ENCODE data around the gene NXN.
A peak's percentile ranks its signal among the peaks of the same experiment; 100 is the strongest.

The NXN gene

DNA sequence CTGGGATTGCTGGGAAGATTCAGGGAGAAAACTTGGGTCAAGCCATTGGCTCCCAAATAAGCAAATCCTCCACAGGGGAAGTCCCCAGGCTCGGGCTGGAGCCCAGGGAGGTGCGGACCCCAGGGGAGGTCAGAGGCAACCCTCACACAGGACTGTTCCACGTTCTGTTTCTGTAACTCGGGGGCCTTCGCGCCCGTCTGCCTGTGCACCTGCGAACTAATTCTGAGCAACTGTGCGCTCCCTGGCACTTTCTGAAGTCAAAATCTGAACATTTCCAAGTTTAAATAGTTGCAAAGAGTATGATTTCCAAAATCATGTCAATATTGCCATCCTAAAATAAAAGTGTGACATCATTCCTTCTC, 34.1 kb upstream of the NXN start:
- no peaks in the 10 kb centered on the region for H3K4me1 ChIP-seq (ENCODE audit: control insufficient read depth in 2 of 2, insufficient read depth in 2 of 2, low read length in 2 of 2)
- no peak overlapping the region for H3K27ac ChIP-seq (ENCODE audit: low read depth in 2 of 2, low read length in 2 of 2)
- H3K9me3 ChIP-seq (ENCODE audit: control insufficient read depth in 2 of 2, low read length in 2 of 2) = no peaks in the 10 kb centered on the region
- no peaks in the 10 kb centered on the region for H3K27me3 ChIP-seq (ENCODE audit: control insufficient read depth in 2 of 2, insufficient read depth in 2 of 2, low read length in 2 of 2)
- H3K36me3 ChIP-seq (ENCODE audit: control insufficient read depth in 2 of 2, insufficient read depth in 2 of 2, low read length in 2 of 2) = peaks cover 38 to 44% of the 10 kb centered on the region in 2 donors
- no peak overlapping the region for H3K4me3 ChIP-seq (ENCODE audit: low read length in 2 of 2)
- no peak overlapping the region for H3K9ac ChIP-seq (ENCODE audit: low read depth in 1 of 2, low read length in 2 of 2)

DNA sequence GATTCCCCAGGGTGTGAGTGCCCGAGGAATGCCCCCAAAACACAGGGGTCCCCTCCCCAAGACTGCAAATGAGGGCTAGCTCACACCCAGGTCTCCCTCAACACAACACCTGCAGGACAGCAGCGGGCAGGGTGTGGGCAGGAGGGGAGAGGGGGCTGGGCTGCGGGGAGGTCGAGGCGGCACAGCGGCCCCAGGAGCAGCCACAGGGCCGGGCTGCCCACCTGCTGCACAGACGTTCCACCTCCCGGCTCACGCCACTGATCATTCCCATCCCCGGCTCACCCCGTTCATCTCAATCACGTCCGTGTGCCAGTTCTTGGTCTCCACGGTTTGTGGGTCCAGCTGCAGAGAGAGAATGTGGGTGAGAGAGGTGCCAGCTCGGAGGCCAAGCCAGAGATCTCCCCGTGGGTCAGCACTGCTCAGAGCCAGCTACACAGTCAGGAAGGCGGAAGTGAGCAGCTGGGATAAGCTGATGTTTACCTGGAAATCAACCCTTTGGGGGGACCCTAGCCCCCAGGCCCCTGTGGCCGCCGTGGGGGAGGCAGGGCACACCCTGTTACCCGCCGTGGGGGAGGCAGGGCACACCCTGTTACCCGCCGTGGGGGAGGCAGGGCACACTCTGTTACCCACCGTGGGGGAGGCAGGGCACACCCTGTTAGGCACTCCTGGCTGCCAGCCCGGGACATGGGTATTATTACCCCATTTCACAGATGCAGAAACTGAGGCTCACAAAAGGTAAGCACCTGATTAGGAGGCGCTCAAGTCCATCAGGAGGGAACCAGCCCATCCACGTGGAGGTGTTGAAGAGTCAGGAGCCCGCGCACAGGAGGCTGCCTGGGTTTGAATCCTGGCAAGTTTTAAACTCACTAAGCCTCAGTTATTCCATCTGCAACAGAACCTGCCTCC, 33.5 kb upstream of the NXN start:
- H3K27ac ChIP-seq (ENCODE audit: low read depth in 2 of 2, low read length in 2 of 2) = no peak overlapping the region
- H3K4me1 ChIP-seq (ENCODE audit: control insufficient read depth in 2 of 2, insufficient read depth in 2 of 2, low read length in 2 of 2) = no peaks in the 10 kb centered on the region
- no peak overlapping the region for H3K4me3 ChIP-seq (ENCODE audit: low read length in 2 of 2)
- H3K36me3 ChIP-seq (ENCODE audit: control insufficient read depth in 2 of 2, insufficient read depth in 2 of 2, low read length in 2 of 2) = peaks cover 43 to 44% of the 10 kb centered on the region in 2 donors
- H3K9me3 ChIP-seq (ENCODE audit: control insufficient read depth in 2 of 2, low read length in 2 of 2) = no peaks in the 10 kb centered on the region
- no peaks in the 10 kb centered on the region for H3K27me3 ChIP-seq (ENCODE audit: control insufficient read depth in 2 of 2, insufficient read depth in 2 of 2, low read length in 2 of 2)
- no peak overlapping the region for H3K9ac ChIP-seq (ENCODE audit: low read depth in 1 of 2, low read length in 2 of 2)

DNA sequence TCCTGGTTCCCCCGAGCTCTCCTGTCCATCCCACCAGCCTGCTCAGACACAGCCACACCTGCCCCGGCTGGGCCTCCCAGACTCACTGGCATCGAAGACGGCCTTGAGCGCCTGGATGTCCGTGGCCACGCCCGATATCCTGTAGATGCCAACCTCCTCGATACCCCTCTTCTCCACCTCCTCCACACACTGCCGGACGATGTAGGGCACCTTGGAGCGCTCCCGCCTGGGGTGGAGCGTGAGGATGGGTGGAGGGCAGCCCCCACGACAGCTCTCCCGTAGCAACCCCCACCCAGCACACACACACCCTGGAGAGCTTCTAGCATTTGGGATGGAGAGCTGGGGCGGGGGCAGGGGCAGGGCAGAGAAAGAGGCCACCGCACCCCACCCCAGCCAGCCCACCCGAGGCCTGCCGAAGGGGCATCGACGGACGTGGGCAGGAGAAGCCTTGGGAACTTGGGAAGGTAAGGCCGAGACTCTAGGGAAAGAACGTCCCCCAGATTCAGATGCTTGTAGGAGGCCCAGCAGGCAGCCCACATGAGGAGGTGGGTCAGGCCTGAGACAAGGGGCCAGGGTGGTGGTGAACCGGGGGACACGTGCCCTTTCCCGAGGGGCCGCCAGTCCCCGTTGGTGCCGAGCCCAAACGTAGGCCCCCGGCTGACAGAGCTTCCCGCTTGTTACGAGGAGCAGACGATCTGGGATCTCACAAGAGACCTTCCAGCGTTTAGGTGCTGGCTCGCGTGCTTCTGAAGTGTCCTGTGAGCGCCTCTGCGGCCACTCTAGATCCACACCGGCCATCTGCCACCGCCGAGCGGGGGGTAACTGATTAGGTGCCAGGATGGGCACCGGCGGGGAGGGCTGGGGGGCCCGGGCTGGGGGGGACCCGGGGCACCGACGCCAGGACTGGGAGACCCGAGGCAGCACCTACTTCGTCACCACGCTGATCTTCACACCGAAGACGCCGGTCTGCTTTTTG, 32.5 kb upstream of the NXN start:
- peaks cover 0 to 7% of the 10 kb centered on the region in 2 donors for H3K4me1 ChIP-seq (ENCODE audit: control insufficient read depth in 2 of 2, insufficient read depth in 2 of 2, low read length in 2 of 2)
- H3K9me3 ChIP-seq (ENCODE audit: control insufficient read depth in 2 of 2, low read length in 2 of 2) = no peaks in the 10 kb centered on the region
- no peak overlapping the region for H3K9ac ChIP-seq (ENCODE audit: low read depth in 1 of 2, low read length in 2 of 2)
- H3K4me3 ChIP-seq (ENCODE audit: low read length in 2 of 2) = no peak overlapping the region
- peaks cover 53 to 54% of the 10 kb centered on the region in 2 donors for H3K36me3 ChIP-seq (ENCODE audit: control insufficient read depth in 2 of 2, insufficient read depth in 2 of 2, low read length in 2 of 2)
- H3K27me3 ChIP-seq (ENCODE audit: control insufficient read depth in 2 of 2, insufficient read depth in 2 of 2, low read length in 2 of 2) = no peaks in the 10 kb centered on the region
- H3K27ac ChIP-seq (ENCODE audit: low read depth in 2 of 2, low read length in 2 of 2) = no peak overlapping the region

DNA sequence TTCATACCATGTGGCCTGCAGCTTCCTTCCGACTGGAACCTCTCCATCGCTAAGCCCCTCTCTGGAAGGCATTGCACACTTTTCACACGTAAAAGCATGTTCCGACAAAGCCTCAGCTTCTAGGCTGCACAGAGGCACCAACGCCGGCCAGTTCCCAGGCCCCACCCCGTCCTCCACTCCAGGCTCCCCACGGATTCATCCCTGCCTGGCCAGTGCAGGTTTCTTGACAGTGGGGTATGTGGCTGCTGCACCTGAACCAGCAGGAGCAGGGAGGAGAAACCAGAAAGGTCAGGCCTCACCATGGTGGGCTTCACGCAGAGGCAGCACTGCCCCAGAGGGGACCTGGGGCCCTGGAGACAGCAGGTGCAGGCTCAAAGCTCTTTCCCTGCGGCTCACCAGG, 31.6 kb upstream of the NXN start:
- no peak overlapping the region for H3K9ac ChIP-seq (ENCODE audit: low read depth in 1 of 2, low read length in 2 of 2)
- no peak overlapping the region for H3K27ac ChIP-seq (ENCODE audit: low read depth in 2 of 2, low read length in 2 of 2)
- H3K36me3 ChIP-seq (ENCODE audit: control insufficient read depth in 2 of 2, insufficient read depth in 2 of 2, low read length in 2 of 2) = peaks cover 54 to 58% of the 10 kb centered on the region in 2 donors
- H3K9me3 ChIP-seq (ENCODE audit: control insufficient read depth in 2 of 2, low read length in 2 of 2) = no peaks in the 10 kb centered on the region
- H3K27me3 ChIP-seq (ENCODE audit: control insufficient read depth in 2 of 2, insufficient read depth in 2 of 2, low read length in 2 of 2) = no peaks in the 10 kb centered on the region
- H3K4me3 ChIP-seq (ENCODE audit: low read length in 2 of 2) = no peak overlapping the region
- peaks cover 2 to 11% of the 10 kb centered on the region in 2 donors for H3K4me1 ChIP-seq (ENCODE audit: control insufficient read depth in 2 of 2, insufficient read depth in 2 of 2, low read length in 2 of 2)

DNA sequence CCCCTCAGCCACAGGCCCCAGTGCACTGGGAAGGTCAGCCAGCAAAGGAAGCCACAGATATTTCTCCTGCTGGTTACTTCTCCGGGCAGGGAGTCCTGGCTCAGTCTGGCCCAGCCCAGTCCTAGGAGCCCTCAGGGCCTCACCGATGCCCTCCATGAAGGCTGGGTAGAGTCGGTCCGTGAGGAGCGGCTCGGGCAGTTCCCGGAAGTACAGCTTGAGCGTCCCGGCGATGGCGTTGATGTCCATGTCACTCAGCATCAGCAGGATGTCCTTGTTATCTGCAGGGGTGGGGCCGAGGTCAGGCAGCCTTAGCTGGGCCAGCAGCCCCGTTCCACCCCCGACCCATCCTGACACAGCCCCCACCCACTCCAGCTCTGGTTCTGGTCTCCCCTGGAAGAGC, 31.0 kb upstream of the NXN start:
- no peak overlapping the region for H3K9ac ChIP-seq (ENCODE audit: low read depth in 1 of 2, low read length in 2 of 2)
- no peak overlapping the region for H3K27ac ChIP-seq (ENCODE audit: low read depth in 2 of 2, low read length in 2 of 2)
- H3K36me3 ChIP-seq (ENCODE audit: control insufficient read depth in 2 of 2, insufficient read depth in 2 of 2, low read length in 2 of 2) = peaks cover 59 to 63% of the 10 kb centered on the region in 2 donors
- H3K9me3 ChIP-seq (ENCODE audit: control insufficient read depth in 2 of 2, low read length in 2 of 2) = no peaks in the 10 kb centered on the region
- H3K4me1 ChIP-seq (ENCODE audit: control insufficient read depth in 2 of 2, insufficient read depth in 2 of 2, low read length in 2 of 2) = peaks cover 3 to 16% of the 10 kb centered on the region in 2 donors
- no peaks in the 10 kb centered on the region for H3K27me3 ChIP-seq (ENCODE audit: control insufficient read depth in 2 of 2, insufficient read depth in 2 of 2, low read length in 2 of 2)
- H3K4me3 ChIP-seq (ENCODE audit: low read length in 2 of 2) = no peak overlapping the region

DNA sequence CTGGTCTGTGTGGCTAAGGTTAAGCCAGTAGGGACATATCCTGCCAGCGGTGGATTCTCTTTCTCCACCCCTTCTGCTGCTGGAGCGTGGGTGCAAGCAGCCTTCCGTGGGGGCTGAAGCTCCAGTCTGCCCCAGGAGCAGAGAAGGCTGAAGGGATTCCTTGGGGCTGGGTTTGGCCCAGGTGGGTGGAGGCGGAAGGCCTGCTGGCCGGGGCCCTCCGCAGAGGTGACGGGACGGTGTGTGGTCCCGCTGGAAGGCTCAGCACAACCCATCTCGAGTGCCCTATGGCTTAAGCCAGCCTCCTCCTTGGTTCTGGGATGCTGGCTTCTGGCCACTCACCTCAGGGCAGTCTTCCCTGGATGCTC, 30.5 kb upstream of the NXN start:
- Histone ChIP-seq H3K27ac (ENCODE audit: low read depth in 2 of 2, low read length in 2 of 2) (no peak overlapping the region), H3K9me3 (ENCODE audit: control insufficient read depth in 2 of 2, low read length in 2 of 2) (no peaks in the 10 kb centered on the region), H3K4me1 (ENCODE audit: control insufficient read depth in 2 of 2, insufficient read depth in 2 of 2, low read length in 2 of 2) (peaks cover 3 to 22% of the 10 kb centered on the region in 2 donors), H3K36me3 (ENCODE audit: control insufficient read depth in 2 of 2, insufficient read depth in 2 of 2, low read length in 2 of 2) (peaks cover 64 to 68% of the 10 kb centered on the region in 2 donors), H3K27me3 (ENCODE audit: control insufficient read depth in 2 of 2, insufficient read depth in 2 of 2, low read length in 2 of 2) (no peaks in the 10 kb centered on the region), H3K9ac (ENCODE audit: low read depth in 1 of 2, low read length in 2 of 2) (no peak overlapping the region), H3K4me3 (ENCODE audit: low read length in 2 of 2) (no peak overlapping the region)

DNA sequence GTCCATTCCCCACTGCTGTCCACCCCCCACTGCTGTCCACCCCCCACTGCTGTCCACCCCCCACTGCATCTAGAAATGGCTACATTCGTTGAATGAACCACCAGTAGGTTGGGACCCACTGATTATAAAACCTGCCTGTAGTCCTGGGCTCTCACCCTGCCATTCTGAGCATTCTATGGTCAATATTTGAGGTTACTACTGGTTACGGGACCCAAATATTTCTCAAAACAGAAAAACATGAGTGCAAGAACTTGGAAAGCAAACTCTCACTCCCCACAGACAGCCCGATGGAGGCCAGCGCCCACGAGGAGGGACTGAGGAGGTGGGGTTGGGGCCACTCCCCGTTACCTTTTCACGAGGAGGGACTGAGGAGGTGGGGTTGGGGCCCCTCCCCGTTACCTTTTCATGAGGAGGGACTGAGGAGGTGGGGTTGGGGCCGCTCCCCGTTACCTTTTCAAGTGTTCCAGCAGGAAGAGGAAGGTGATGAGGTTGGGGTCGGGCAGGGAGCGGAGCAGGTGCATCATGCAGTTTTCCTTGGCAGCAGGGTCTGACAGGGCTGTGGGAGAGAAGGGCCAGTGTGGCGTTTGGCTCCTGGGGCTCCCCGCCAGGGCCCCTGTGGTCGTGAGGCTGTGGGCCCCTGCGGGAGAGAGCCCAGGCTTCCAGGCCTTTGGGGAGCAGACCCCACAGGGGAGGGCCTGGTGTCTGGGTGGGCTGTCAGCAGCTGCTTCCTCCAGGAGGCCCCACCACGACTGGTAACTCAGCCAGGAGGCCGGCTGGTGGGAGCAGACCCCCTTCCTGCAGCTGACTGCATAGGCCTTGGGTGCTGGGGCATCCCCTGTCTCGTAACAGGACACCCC, 29.9 kb upstream of the NXN start:
- H3K9me3 ChIP-seq (ENCODE audit: control insufficient read depth in 2 of 2, low read length in 2 of 2) = no peaks in the 10 kb centered on the region
- H3K36me3 ChIP-seq (ENCODE audit: control insufficient read depth in 2 of 2, insufficient read depth in 2 of 2, low read length in 2 of 2) = peaks cover 71 to 74% of the 10 kb centered on the region in 2 donors
- peak overlapping the region in 1 of 2 donors; percentile 8 for H3K27ac ChIP-seq (ENCODE audit: low read depth in 2 of 2, low read length in 2 of 2)
- peaks cover 3 to 25% of the 10 kb centered on the region in 2 donors for H3K4me1 ChIP-seq (ENCODE audit: control insufficient read depth in 2 of 2, insufficient read depth in 2 of 2, low read length in 2 of 2)
- no peak overlapping the region for H3K4me3 ChIP-seq (ENCODE audit: low read length in 2 of 2)
- H3K27me3 ChIP-seq (ENCODE audit: control insufficient read depth in 2 of 2, insufficient read depth in 2 of 2, low read length in 2 of 2) = no peaks in the 10 kb centered on the region
- no peak overlapping the region for H3K9ac ChIP-seq (ENCODE audit: low read depth in 1 of 2, low read length in 2 of 2)

DNA sequence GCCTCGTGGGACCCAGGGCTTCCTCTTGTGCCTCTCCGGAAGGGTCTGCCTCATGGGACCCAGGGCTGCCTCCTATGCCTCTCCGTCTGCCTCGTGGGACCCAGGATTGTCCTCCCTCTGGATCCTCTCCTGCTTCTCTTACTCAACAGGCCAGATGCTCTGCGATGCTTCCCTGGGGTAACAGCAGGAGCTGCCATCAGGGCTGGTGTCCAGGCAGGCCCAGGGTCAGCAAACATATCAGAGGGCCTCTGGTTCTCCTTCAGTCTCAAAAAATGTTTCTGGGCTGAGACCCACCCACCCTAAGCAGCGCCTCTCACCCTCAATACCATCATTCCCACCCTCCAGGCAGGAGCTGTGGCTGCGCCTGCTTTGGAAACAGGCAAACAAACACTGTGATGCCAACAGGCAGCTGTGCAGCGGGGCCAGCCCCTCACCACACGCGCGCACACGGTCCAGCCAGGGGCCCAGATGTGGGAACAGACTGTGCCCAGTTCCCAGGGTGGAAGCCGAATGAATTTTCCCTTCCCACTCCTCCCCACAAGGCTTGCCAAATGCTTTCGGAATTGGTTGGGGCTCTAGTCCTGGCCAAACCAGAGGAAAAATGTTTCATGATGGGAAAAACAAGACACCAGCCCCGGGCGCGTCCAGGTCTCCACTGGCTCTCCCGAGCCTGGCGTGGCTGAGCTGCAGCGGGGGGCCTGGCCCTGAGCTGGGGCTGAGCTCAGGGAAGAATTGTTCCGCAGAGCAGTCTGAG, 28.6 kb upstream of the NXN start:
- no peaks in the 10 kb centered on the region for H3K27me3 ChIP-seq (ENCODE audit: control insufficient read depth in 2 of 2, insufficient read depth in 2 of 2, low read length in 2 of 2)
- peak overlapping the region in 1 of 2 donors; percentile 45 for H3K27ac ChIP-seq (ENCODE audit: low read depth in 2 of 2, low read length in 2 of 2)
- H3K9ac ChIP-seq (ENCODE audit: low read depth in 1 of 2, low read length in 2 of 2) = no peak overlapping the region
- no peaks in the 10 kb centered on the region for H3K9me3 ChIP-seq (ENCODE audit: control insufficient read depth in 2 of 2, low read length in 2 of 2)
- peaks cover 6 to 25% of the 10 kb centered on the region in 2 donors for H3K4me1 ChIP-seq (ENCODE audit: control insufficient read depth in 2 of 2, insufficient read depth in 2 of 2, low read length in 2 of 2)
- H3K36me3 ChIP-seq (ENCODE audit: control insufficient read depth in 2 of 2, insufficient read depth in 2 of 2, low read length in 2 of 2) = peaks cover 82 to 84% of the 10 kb centered on the region in 2 donors
- H3K4me3 ChIP-seq (ENCODE audit: low read length in 2 of 2) = no peak overlapping the region

DNA sequence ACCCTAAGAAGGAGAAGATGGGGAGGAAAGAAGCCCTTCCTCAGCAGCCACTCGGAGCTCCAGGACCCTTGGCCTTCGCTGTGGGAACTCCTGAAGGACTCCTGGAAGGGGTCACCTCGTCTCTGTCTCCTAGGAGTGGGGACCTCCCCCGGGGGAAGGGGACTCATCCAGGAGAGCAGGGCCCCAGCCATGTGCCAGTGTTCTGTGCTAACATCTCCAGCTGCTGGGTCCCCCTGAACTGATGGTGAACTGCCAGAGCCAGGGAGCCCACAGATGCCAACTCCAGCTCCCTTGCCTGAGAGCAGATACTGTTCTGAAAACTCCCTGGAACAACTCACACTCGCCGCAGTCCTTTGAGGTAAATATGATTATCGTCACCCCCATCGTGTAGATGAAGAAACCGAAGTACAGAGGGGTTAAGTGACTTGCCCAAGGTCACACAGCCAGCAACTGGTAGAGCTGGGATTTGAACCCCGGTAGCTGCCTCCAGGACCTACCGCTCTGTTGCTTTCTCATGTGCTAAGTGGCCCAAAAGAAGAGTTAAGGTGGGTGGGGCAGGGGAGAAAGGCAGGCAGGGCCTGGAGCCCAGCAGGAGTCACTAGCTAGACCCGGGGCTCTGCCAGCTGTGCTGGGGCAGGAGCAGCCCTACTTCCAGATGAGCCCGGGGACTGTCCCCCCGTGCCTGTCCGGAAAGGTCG, 27.9 kb upstream of the NXN start:
- H3K27ac ChIP-seq (ENCODE audit: low read depth in 2 of 2, low read length in 2 of 2) = peak overlapping the region in 1 of 2 donors; percentile 45
- no peaks in the 10 kb centered on the region for H3K27me3 ChIP-seq (ENCODE audit: control insufficient read depth in 2 of 2, insufficient read depth in 2 of 2, low read length in 2 of 2)
- H3K9ac ChIP-seq (ENCODE audit: low read depth in 1 of 2, low read length in 2 of 2) = no peak overlapping the region
- H3K4me1 ChIP-seq (ENCODE audit: control insufficient read depth in 2 of 2, insufficient read depth in 2 of 2, low read length in 2 of 2) = peaks cover 9 to 25% of the 10 kb centered on the region in 2 donors
- peaks cover 86 to 87% of the 10 kb centered on the region in 2 donors for H3K36me3 ChIP-seq (ENCODE audit: control insufficient read depth in 2 of 2, insufficient read depth in 2 of 2, low read length in 2 of 2)
- H3K9me3 ChIP-seq (ENCODE audit: control insufficient read depth in 2 of 2, low read length in 2 of 2) = no peaks in the 10 kb centered on the region
- H3K4me3 ChIP-seq (ENCODE audit: low read length in 2 of 2) = no peak overlapping the region

Measured in mucosa of rectum (tissue), 2 donors.